Activated CD4-positive, alpha-beta T cell treated with anti-CD3 and anti-CD28 coated beads for 36 hours (primary cell): ENCODE data around the gene HES3. TPM values are rescaled to one million over a fixed set of nuclear protein-coding genes. Genes with fewer than 3 reads are reported as not detected.

Source experiments
- ATAC-seq: fragments of 200-7000 bp; cut with Tn5 transposase; one replicate; pipeline ENCODE4 v1.10.0; 2021; ENCODE audit warnings: mild to moderate bottlenecking, moderate library complexity
- CTCF ChIA-PET: fragments of 350-600 bp; sonication (Branson Sonifier 250); formaldehyde crosslinking; loops from one replicate; lab custom pipeline; 2021; ENCODE audit warnings: antibody characterized with exemption; lab: Charles Lee
- POLR2A ChIA-PET: fragments of 350-600 bp; sonication (Branson Sonifier 250); formaldehyde crosslinking; loops from one replicate; lab custom pipeline; 2021; ENCODE audit warnings: antibody characterized with exemption, inconsistent platforms; lab: Charles Lee
- DNase-seq: peaks from one replicate; pipeline ENCODE4 v3.0.0-alpha.2; 2020
- H3K27ac Mint-ChIP-seq: one replicate; pipeline ENCODE4 v1.8.0; 2021; ENCODE audit warnings: mixed read lengths
- H3K27me3 Mint-ChIP-seq: one replicate; pipeline ENCODE4 v1.8.0; 2021; ENCODE audit warnings: mixed read lengths
- H3K36me3 Mint-ChIP-seq: one replicate; pipeline ENCODE4 v1.8.0; 2021; ENCODE audit warnings: low read depth, mixed read lengths
- H3K4me1 Mint-ChIP-seq: one replicate; pipeline ENCODE4 v1.8.0; 2021; ENCODE audit warnings: mixed read lengths
- H3K4me3 Mint-ChIP-seq: one replicate; pipeline ENCODE4 v1.8.0; 2021; ENCODE audit warnings: mild to moderate bottlenecking, moderate library complexity, mixed read lengths
- H3K9me3 Mint-ChIP-seq: one replicate; pipeline ENCODE4 v1.8.0; 2021; ENCODE audit warnings: low read depth, mixed read lengths
- intact Hi-C, 2 experiments: fragments of 100-400 bp; cut with DNase I in 1 of 2; cut with micrococcal nuclease in 1 of 2; formaldehyde crosslinking; loops; one replicate each; pipeline versions ENCODE4 v1.14.2 to v1.15.1; 2022 to 2024; cut with DNase I, micrococcal nuclease
- total RNA-seq, 2 experiments: library from RNA; stranded (reverse); gene quantifications; one replicate each; pipeline ENCODE4 v1.2.3, GENCODE V29; 2021

HES3 gene
- total RNA-seq, 2 experiments from 2014 or later: not detected

- ATAC-seq: no peak
- peaks cover 2% of the 10 kb centered on the region for H3K36me3 Mint-ChIP-seq
- POLR2A ChIA-PET: interaction anchor here (0.6 kb wide), 1 partner anchor 12 kb away, joined by 4 read pairs; no protein-coding TSS in a partner anchor
- H3K27me3 Mint-ChIP-seq: no peaks in the 10 kb centered on the region
- no peak overlapping the region for H3K4me3 Mint-ChIP-seq
- H3K27ac Mint-ChIP-seq: no peak overlapping the region
- H3K4me1 Mint-ChIP-seq: no peaks in the 10 kb centered on the region
- no peak for DNase-seq
- intact Hi-C loops: no loop called here
- no peaks in the 10 kb centered on the region for H3K9me3 Mint-ChIP-seq
- CTCF ChIA-PET: interaction anchor here (0.7 to 1.3 kb wide), 2 partner anchors 19 to 107 kb away, joined by 3 read pairs; no protein-coding TSS in a partner anchor
Observed at GRCh38 chr1:6265151-6265550, 21.2 kb downstream of the HES3 start.

GRCh38 chr1:6266641-6267040 is 22.7 kb downstream of the HES3 start:
- Mint-ChIP-seq H3K4me3 (no peak overlapping the region), H3K9me3 (no peaks in the 10 kb centered on the region), H3K27ac (no peak overlapping the region), H3K36me3 (peaks cover 2% of the 10 kb centered on the region), H3K4me1 (no peaks in the 10 kb centered on the region), H3K27me3 (no peaks in the 10 kb centered on the region)
- intact Hi-C loops: no loop called here
- POLR2A ChIA-PET: no interaction called here
- CTCF ChIA-PET: interaction anchor here (1.3 kb wide), 1 partner anchor 20 kb away, joined by 3 read pairs; no protein-coding TSS in a partner anchor
- ATAC-seq (no peak), DNase-seq (no peak)

GRCh38 chr1:6267686-6268322 is 23.8 kb downstream of the HES3 start:
- H3K4me3 Mint-ChIP-seq: no peak overlapping the region
- H3K9me3 Mint-ChIP-seq: no peaks in the 10 kb centered on the region
- H3K27ac Mint-ChIP-seq: no peak overlapping the region
- intact Hi-C loops: no loop called here
- no peak for ATAC-seq
- H3K27me3 Mint-ChIP-seq: no peaks in the 10 kb centered on the region
- ChIA-PET POLR2A (no interaction called here), CTCF (interaction anchor here (0.8 kb wide), 1 partner anchor 20 kb away, joined by 3 read pairs; no protein-coding TSS in a partner anchor)
- H3K36me3 Mint-ChIP-seq: peaks cover 2% of the 10 kb centered on the region
- DNase-seq: no peak
- H3K4me1 Mint-ChIP-seq: no peaks in the 10 kb centered on the region

GRCh38 chr1:6268415-6268814 is 24.4 kb downstream of the HES3 start:
- no peaks in the 10 kb centered on the region for H3K9me3 Mint-ChIP-seq
- no peak overlapping the region for H3K4me3 Mint-ChIP-seq
- no peak overlapping the region for H3K27ac Mint-ChIP-seq
- no peaks in the 10 kb centered on the region for H3K4me1 Mint-ChIP-seq
- no peak for ATAC-seq
- no peaks in the 10 kb centered on the region for H3K27me3 Mint-ChIP-seq
- peaks cover 2% of the 10 kb centered on the region for H3K36me3 Mint-ChIP-seq
- POLR2A ChIA-PET: no interaction called here
- intact Hi-C loops: no loop called here
- no peak for DNase-seq
- CTCF ChIA-PET: interaction anchor here (0.8 kb wide), 1 partner anchor 21 kb away, joined by 3 read pairs; no protein-coding TSS in a partner anchor

GRCh38 chr1:6269296-6269695 is 25.3 kb downstream of the HES3 start:
- no peak for DNase-seq
- CTCF ChIA-PET: no interaction called here

GRCh38 chr1:6269720-6270400 is 25.9 kb downstream of the HES3 start:
- H3K4me1 Mint-ChIP-seq: no peaks in the 10 kb centered on the region
- CTCF ChIA-PET: interaction anchor here (0.5 kb wide), 1 partner anchor 319 kb away, joined by 3 read pairs; no protein-coding TSS in a partner anchor
- no peaks in the 10 kb centered on the region for H3K27me3 Mint-ChIP-seq

More at GRCh38 chr1:6269296-6269695, 25.3 kb downstream of the HES3 start:
- intact Hi-C loops: no loop called here
- POLR2A ChIA-PET: no interaction called here
- no peaks in the 10 kb centered on the region for H3K4me1 Mint-ChIP-seq
- H3K27me3 Mint-ChIP-seq: no peaks in the 10 kb centered on the region
- H3K27ac Mint-ChIP-seq: no peak overlapping the region
- H3K36me3 Mint-ChIP-seq: peaks cover 2% of the 10 kb centered on the region
- H3K4me3 Mint-ChIP-seq: no peak overlapping the region
- H3K9me3 Mint-ChIP-seq: no peaks in the 10 kb centered on the region
- ATAC-seq: no peak

GRCh38 chr1:6270401-6270800 is 26.4 kb downstream of the HES3 start:
- H3K27ac Mint-ChIP-seq: no peak overlapping the region
- DNase-seq (no peak), ATAC-seq (no peak)
- CTCF ChIA-PET: interaction anchor here (0.5 kb wide), 1 partner anchor 319 kb away, joined by 3 read pairs; no protein-coding TSS in a partner anchor
- H3K27me3 Mint-ChIP-seq: no peaks in the 10 kb centered on the region
- intact Hi-C loops: no loop called here
- POLR2A ChIA-PET: no interaction called here
- peaks cover 2% of the 10 kb centered on the region for H3K36me3 Mint-ChIP-seq
- no peaks in the 10 kb centered on the region for H3K9me3 Mint-ChIP-seq
- H3K4me3 Mint-ChIP-seq: no peak overlapping the region
- no peaks in the 10 kb centered on the region for H3K4me1 Mint-ChIP-seq

More at GRCh38 chr1:6269720-6270400, 25.9 kb downstream of the HES3 start:
- Mint-ChIP-seq H3K4me3 (no peak overlapping the region), H3K9me3 (no peaks in the 10 kb centered on the region), H3K36me3 (peaks cover 2% of the 10 kb centered on the region), H3K27ac (no peak overlapping the region)
- POLR2A ChIA-PET: no interaction called here
- no peak for ATAC-seq
- DNase-seq: no peak
- intact Hi-C loops: no loop called here

GRCh38 chr1:6271006-6271405 is 27.0 kb downstream of the HES3 start:
- no peaks in the 10 kb centered on the region for H3K27me3 Mint-ChIP-seq
- no peak overlapping the region for H3K4me3 Mint-ChIP-seq
- POLR2A ChIA-PET: no interaction called here
- no peaks in the 10 kb centered on the region for H3K4me1 Mint-ChIP-seq
- H3K9me3 Mint-ChIP-seq: no peaks in the 10 kb centered on the region
- CTCF ChIA-PET: no interaction called here
- no peak overlapping the region for H3K27ac Mint-ChIP-seq
- peaks cover 1% of the 10 kb centered on the region for H3K36me3 Mint-ChIP-seq
- ATAC-seq (no peak), DNase-seq (no peak)
- intact Hi-C loops: no loop called here

- intact Hi-C loops: no loop called here
- ChIA-PET CTCF (no interaction called here), POLR2A (no interaction called here)
- DNase-seq: no peak
- no peaks in the 10 kb centered on the region for H3K27me3 Mint-ChIP-seq
- H3K9me3 Mint-ChIP-seq: no peaks in the 10 kb centered on the region
- H3K4me1 Mint-ChIP-seq: no peaks in the 10 kb centered on the region
- H3K4me3 Mint-ChIP-seq: no peak overlapping the region
- H3K27ac Mint-ChIP-seq: no peak overlapping the region
- no peaks in the 10 kb centered on the region for H3K36me3 Mint-ChIP-seq
- no peak for ATAC-seq
Observed at GRCh38 chr1:6271554-6271953, 27.6 kb downstream of the HES3 start.

GRCh38 chr1:6272452-6272851 is 28.5 kb downstream of the HES3 start:
- intact Hi-C loops: no loop called here
- Mint-ChIP-seq H3K27ac (no peak overlapping the region), H3K36me3 (no peaks in the 10 kb centered on the region), H3K9me3 (no peaks in the 10 kb centered on the region), H3K27me3 (no peaks in the 10 kb centered on the region), H3K4me3 (no peak overlapping the region), H3K4me1 (no peaks in the 10 kb centered on the region)
- CTCF ChIA-PET: no interaction called here
- POLR2A ChIA-PET: no interaction called here
- ATAC-seq (no peak), DNase-seq (no peak)

- H3K9me3 Mint-ChIP-seq: no peaks in the 10 kb centered on the region
- no peaks in the 10 kb centered on the region for H3K27me3 Mint-ChIP-seq
- no peaks in the 10 kb centered on the region for H3K36me3 Mint-ChIP-seq
- DNase-seq (no peak), ATAC-seq (no peak)
- ChIA-PET POLR2A (no interaction called here), CTCF (no interaction called here)
- intact Hi-C loops: no loop called here
- no peak overlapping the region for H3K4me3 Mint-ChIP-seq
- H3K27ac Mint-ChIP-seq: no peak overlapping the region
- no peaks in the 10 kb centered on the region for H3K4me1 Mint-ChIP-seq
Observed at GRCh38 chr1:6272868-6273267, 28.9 kb downstream of the HES3 start.

GRCh38 chr1:6273380-6273891 is 29.5 kb downstream of the HES3 start:
- CTCF ChIA-PET: no interaction called here

More at GRCh38 chr1:6273380-6273891, 29.5 kb downstream of the HES3 start:
- no peak for ATAC-seq
- no peaks in the 10 kb centered on the region for H3K9me3 Mint-ChIP-seq
- no peaks in the 10 kb centered on the region for H3K36me3 Mint-ChIP-seq
- intact Hi-C loops: no loop called here
- POLR2A ChIA-PET: no interaction called here
- no peaks in the 10 kb centered on the region for H3K4me1 Mint-ChIP-seq
- H3K27me3 Mint-ChIP-seq: no peaks in the 10 kb centered on the region
- no peak for DNase-seq
- no peak overlapping the region for H3K4me3 Mint-ChIP-seq
- H3K27ac Mint-ChIP-seq: no peak overlapping the region
